HG02571 (cell line): Measurements from ENCODE around the gene ZNF407.

ENCODE experiments used
- ATAC-seq: cut with Tn5 transposase; IDR thresholded peaks from one replicate; pipeline ENCODE4 v1.9.1; 2021; ENCODE audit warnings: mild to moderate bottlenecking, moderate library complexity; ENCODE audit not compliant: unreplicated experiment

The ZNF407 gene

DNA sequence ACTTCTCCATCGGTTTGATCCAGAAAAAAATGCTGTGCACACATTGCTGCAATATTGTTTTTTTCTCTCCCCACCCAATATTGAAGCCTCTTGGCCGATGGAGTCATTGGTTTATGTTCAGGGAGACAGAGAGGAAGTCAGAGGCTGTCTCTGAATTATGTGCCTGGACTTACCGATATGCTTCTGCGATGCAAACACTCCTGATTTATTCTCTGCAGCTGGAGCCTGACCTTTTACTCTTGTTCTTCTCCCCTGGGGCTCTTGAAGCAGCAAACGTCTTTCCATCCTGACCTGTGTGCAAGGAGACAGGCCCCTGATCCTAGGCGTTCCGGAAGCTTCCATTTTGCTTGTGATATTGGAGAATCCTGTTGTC is 511.6 kb downstream of the ZNF407 start:
- ATAC-seq = no peak

DNA sequence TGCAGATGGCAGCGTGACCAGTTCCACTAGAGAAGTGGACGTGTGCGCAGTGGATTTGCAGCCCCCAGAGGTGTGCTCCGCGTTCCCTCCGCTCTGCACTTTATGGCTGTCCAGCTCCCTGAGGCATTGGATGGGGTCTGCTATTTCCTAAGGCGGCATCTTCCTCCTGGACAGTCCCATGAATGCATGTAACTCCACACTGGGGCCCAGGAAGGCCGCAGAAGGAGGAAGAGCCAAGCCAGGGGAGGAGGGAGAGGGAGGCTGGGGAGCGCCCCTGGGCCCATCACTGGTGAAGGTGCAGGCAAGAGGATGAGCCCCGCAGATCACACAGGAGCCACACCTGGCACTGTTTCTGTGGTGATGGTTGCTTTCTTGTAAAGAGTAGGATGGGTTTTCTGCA is 512.1 kb downstream of the ZNF407 start:
- ATAC-seq = no peak

DNA sequence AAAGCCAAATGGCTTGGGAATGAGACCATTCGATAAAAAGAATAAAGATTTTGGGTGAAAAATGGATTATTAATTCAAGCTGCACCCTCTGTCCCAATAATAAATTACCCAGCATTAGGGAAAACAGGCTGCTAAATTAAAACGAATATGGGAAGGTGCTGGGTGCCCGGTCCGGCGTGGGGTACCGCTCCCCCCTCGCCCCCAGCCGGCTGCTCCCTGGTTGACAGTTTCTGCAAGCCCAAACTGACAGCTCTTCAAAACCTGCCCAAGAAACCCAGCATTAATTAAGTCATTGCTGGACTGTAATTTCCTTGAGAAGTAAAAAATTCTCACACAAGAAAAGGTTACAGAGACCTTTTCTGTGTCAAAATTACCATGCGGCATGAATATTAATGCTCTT is 512.6 kb downstream of the ZNF407 start:
- ATAC-seq = no peak

DNA sequence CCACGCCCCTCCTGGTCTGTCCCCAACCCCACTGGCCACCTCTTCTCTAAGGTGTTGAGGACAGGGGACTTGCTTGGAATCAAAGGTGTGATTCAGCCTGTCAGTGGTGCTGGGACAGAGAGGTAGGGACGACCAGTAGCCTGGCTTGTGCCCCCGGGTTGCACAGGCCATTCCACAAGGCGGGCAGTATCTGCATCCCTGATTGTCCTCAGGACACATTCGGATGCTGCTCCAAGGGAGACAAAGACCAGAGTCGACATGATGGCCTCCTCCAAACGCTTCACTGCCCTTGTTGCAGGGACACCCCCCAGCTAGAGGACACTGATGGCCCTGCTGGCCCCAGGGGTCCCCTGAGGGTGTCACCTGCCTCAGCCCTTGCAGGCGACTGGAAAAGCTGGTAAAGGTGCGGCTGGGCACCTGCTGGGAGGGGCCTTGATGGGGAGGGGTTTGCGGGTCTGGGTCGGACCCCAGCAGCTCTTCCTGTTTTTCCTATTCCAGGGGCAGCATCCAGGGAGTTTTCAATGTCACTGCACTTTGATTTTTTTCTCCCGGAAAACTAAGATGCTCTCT is 513.3 kb downstream of the ZNF407 start:
- ATAC-seq = no peak

DNA sequence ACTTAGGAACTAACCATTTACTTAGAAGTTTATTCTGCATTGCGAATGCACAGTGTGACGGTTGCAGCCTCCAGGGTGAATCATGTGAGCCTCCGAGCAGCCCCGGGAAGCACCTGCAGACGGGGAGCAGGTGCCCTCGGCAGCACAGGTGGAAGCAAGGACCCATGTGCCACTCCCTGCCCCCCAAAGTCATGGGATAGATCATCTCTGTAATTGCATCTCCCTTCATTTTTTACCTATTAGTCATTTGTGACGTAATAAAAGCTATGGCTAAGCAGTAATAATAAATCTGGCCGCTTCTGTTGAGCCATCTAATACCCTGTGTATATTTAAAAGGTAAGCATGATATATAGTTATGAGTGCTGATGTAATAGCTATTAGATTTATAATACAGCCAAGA is 514.1 kb downstream of the ZNF407 start:
- no peak for ATAC-seq

DNA sequence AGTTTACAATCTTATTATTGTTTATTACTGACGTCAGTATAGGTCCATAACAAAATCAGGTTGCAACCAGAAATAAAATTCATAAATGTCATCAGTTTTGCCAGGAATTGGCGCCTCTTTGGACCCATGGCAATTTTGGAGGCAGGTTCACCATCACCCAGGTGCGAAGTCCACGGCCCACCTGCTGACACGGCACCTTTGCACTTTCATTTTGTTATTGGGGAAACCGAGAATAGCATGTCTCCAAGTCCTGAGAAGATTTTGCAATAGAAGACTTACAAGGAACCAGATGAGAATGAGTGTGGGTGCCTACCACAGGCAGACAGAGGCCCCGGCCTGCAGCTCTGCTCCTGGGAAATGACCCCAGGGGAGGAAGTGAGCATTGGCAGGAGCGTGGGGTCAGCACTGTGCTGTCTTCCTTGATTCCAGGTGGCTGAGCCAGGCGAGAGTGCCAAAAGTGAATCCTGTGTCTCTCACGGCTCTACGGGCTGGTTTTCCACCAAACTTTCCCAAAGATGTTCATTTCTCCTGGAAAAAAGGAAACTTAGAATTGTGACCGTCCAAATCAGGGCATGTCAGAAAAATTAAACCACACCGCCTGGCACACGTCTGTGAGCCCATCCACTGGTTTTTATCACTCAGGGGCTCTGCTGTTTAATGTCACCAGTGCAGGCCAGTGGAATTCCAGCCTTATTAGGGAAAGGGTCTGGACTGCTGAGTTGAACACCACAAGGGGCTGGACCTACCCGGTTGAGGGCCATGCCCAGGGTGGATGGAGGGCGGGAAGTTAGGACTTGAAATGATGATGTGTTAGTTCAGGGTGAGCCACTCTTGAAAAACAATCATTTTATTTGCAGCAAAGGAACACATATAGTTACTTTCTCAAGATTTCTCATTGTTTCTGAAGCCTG is 514.8 kb downstream of the ZNF407 start:
- ATAC-seq = no peak

DNA sequence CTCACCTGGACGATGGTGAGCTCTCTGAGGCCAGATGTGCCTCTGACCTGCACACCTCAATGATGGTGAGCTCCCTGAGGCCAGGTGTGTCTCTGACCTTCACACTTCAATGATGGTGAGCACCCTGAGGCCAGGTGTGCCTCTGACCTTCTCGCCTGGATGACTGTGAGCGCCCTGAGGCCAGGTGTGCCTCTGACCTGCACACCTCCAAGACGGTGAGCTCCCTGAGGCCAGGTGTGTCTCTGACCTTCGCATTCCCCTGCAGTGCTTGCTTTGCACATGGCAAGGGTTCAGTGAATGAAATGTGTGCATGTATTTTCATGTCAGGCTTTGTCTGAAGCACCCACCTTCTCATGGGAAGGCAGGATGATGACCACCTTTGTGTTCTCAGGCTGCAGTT is 515.8 kb downstream of the ZNF407 start:
- no peak for ATAC-seq

DNA sequence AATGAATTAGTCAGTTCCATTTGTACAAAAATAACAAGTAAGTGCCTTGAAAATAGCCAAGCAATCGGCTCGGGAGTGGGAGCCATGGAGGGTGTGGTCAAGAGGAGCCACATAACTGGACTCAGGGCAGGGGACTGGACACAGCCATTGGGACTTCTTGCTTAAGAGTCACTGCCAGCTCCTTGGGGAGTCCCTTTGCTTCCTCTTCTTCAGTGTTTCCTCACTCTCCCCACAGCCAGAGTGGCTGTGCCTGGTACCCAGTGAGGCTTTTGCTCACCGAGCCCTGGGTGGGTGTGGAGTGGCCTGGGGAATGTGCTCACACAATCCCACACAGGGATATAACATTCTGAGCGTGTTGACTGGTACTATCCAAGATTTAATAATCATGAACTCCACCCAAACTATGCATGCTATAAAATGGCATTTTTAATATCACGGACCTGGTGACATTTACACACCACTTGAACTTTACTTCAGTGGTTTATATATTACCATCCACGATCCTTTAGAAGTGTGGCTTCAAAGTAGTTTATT is 516.6 kb downstream of the ZNF407 start:
- no peak for ATAC-seq
